ENCODE data around the gene SLC6A5.
"Not testable (repeated sequence)": the region's sequence is repeated elsewhere in the genome, so short reads cannot be mapped to it uniquely, and the experiment has no call there.

Gene SLC6A5

GRCh38 chr11:20561915-20562314, 37.5 kb upstream of the SLC6A5 start (continued):
- TF ChIP-seq ZNF121 (tag by site-specific recombination; IDR thresholded peaks at IDR 0.05), result no peak
- no peak for TF ChIP-seq REPIN1 (tag by site-specific recombination; IDR thresholded peaks at IDR 0.05; ENCODE audit: low read depth)
- TF ChIP-seq ZNF433 (tag by site-specific recombination; IDR thresholded peaks at IDR 0.05; ENCODE audit: low read depth), result no peak
- no peak for TF ChIP-seq ZBTB6 (tag by site-specific recombination; IDR thresholded peaks at IDR 0.05)
- TF ChIP-seq ZNF239 (tag by site-specific recombination; IDR thresholded peaks at IDR 0.05), result no peak
- TF ChIP-seq ZNF426 (tag by site-specific recombination; IDR thresholded peaks at IDR 0.05), result no peak

DNA sequence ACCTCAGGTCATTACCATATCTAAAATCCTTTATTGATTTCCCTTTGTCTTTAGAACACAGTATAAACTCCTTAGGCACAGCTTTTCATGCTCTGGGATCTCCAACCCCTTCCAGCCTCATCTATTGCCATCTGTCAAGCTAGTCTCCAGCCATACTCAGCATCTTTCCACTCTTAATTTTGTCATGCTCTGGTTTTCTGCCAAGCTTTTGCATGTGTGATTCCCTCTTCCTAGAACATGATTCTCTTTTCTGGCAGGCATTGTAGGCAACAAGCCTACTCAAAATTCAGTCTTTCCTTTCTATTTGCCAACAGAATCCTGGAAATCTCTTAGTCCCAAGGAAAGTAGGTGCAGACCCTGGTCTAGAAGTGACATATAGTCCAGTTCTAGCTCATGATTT, 35.5 kb upstream of the SLC6A5 start:
- ChIA-PET POLR2A (no interaction called here), CTCF (interaction anchor here (0.6 kb wide), 1 partner anchor 30 kb away, joined by 3 read pairs; no protein-coding TSS in a partner anchor)
- H3K4me1 ChIP-seq (ENCODE audit: control insufficient read depth, insufficient read depth, low read length), result no peaks in the 10 kb centered on the region
- H3K36me3 ChIP-seq (ENCODE audit: control insufficient read depth in 2 of 2, insufficient read depth in 1 of 2, low read length in 2 of 2), result no peaks in the 10 kb centered on the region
- H3K27ac ChIP-seq (ENCODE audit: extremely low read depth, low read depth, low read length), result no peak overlapping the region
- TF ChIP-seq KLF1 (tag by site-specific recombination; IDR thresholded peaks at IDR 0.05) (no peak), ZNF354C (tag by site-specific recombination; IDR thresholded peaks at IDR 0.05; ENCODE audit: borderline replicate concordance, low read depth) (no peak), ZNF140 (tag by site-specific recombination; IDR thresholded peaks at IDR 0.05) (no peak), ZFP3 (tag by site-specific recombination; IDR thresholded peaks at IDR 0.05; ENCODE audit: low read depth) (no peak)
- TF ChIP-seq, protein P1, sequence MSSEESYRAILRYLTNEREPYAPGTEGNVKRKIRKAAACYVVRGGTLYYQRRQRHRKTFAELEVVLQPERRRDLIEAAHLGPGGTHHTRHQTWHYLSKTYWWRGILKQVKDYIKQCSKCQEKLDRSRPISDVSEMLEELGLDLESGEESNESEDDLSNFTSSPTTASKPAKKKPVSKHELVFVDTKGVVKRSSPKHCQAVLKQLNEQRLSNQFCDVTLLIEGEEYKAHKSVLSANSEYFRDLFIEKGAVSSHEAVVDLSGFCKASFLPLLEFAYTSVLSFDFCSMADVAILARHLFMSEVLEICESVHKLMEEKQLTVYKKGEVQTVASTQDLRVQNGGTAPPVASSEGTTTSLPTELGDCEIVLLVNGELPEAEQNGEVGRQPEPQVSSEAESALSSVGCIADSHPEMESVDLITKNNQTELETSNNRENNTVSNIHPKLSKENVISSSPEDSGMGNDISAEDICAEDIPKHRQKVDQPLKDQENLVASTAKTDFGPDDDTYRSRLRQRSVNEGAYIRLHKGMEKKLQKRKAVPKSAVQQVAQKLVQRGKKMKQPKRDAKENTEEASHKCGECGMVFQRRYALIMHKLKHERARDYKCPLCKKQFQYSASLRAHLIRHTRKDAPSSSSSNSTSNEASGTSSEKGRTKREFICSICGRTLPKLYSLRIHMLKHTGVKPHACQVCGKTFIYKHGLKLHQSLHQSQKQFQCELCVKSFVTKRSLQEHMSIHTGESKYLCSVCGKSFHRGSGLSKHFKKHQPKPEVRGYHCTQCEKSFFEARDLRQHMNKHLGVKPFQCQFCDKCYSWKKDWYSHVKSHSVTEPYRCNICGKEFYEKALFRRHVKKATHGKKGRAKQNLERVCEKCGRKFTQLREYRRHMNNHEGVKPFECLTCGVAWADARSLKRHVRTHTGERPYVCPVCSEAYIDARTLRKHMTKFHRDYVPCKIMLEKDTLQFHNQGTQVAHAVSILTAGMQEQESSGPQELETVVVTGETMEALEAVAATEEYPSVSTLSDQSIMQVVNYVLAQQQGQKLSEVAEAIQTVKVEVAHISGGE (tag by site-specific recombination; conservative IDR thresholded peaks at IDR 0.05; ENCODE audit: low read depth), result no peak
- no peak overlapping the region for H3K4me3 ChIP-seq (ENCODE audit: low read depth, low read length)
- H3K9me3 ChIP-seq (ENCODE audit: control insufficient read depth, insufficient read depth, low read depth, low read length), result no peaks in the 10 kb centered on the region

GRCh38 chr11:20564846-20565635, 34.4 kb upstream of the SLC6A5 start:
- CTCF ChIA-PET, result interaction anchor here (0.6 to 0.7 kb wide), 2 partner anchors 29 to 442 kb away, joined by 3 read pairs; no protein-coding TSS in a partner anchor
- Histone ChIP-seq H3K4me1 (ENCODE audit: control insufficient read depth, insufficient read depth, low read length) (no peaks in the 10 kb centered on the region), H3K4me3 (ENCODE audit: low read depth, low read length) (no peak overlapping the region), H3K9me3 (ENCODE audit: control insufficient read depth, insufficient read depth, low read depth, low read length) (no peaks in the 10 kb centered on the region), H3K36me3 (ENCODE audit: control insufficient read depth in 2 of 2, insufficient read depth in 1 of 2, low read length in 2 of 2) (no peaks in the 10 kb centered on the region), H3K27ac (ENCODE audit: extremely low read depth, low read depth, low read length) (no peak overlapping the region)
- POLR2A ChIA-PET, result no interaction called here
- TF ChIP-seq ZNF112 (tag by site-specific recombination; IDR thresholded peaks at IDR 0.05) (no peak), ZNF654 (tag by site-specific recombination; IDR thresholded peaks at IDR 0.05; ENCODE audit: low read depth) (no peak)

- H3K36me3 ChIP-seq (ENCODE audit: control insufficient read depth in 2 of 2, insufficient read depth in 1 of 2, low read length in 2 of 2); POLR2A ChIA-PET; H3K9me3 ChIP-seq (ENCODE audit: control insufficient read depth, insufficient read depth, low read depth, low read length); H3K27ac ChIP-seq (ENCODE audit: extremely low read depth, low read depth, low read length); H3K4me3 ChIP-seq (ENCODE audit: low read depth, low read length); H3K4me1 ChIP-seq (ENCODE audit: control insufficient read depth, insufficient read depth, low read length): not testable (repeated sequence)
- TF ChIP-seq KLF1 (tag by site-specific recombination; IDR thresholded peaks at IDR 0.05), result peak; percentile 85
- CTCF ChIA-PET, result interaction anchor here (0.7 to 1.1 kb wide), 2 partner anchors 212 to 443 kb away, joined by 3 read pairs; no protein-coding TSS in a partner anchor
Measured at GRCh38 chr11:20566115-20566514, 33.3 kb upstream of the SLC6A5 start.
